ENCODE results near the gene MLKL. TPM values are rescaled to one million over a fixed set of nuclear protein-coding genes. Genes with fewer than 3 reads are reported as not detected.
A peak's percentile ranks its signal among the peaks of the same experiment; 100 is the strongest.

The MLKL gene
- total and polyA plus RNA-seq, 2 of the 13 experiments (the other 11 are each of a cell fraction or from before 2014, with no cell fraction given) = 6.4 to 10.7 TPM

DNA sequence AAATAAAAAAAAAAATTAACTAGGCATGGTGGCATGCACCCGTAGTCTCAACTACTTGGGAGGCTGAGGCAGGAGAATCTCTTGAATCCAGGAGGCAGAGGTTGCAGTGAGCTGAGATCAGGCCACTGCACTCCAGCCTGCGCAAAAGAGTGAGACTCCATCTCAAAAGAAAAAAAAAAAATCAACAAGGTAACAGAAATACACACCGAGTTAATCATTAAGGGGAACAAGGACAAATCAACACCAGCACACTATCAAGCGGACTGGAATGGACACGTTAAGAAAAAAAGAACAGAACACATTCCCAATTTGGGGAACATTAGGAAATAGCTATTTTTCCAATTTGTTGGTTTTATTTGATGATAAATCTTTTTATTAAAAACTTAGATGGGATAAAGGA is 65.4 kb downstream of the MLKL start (continued):
- TF ChIP-seq, protein P1, sequence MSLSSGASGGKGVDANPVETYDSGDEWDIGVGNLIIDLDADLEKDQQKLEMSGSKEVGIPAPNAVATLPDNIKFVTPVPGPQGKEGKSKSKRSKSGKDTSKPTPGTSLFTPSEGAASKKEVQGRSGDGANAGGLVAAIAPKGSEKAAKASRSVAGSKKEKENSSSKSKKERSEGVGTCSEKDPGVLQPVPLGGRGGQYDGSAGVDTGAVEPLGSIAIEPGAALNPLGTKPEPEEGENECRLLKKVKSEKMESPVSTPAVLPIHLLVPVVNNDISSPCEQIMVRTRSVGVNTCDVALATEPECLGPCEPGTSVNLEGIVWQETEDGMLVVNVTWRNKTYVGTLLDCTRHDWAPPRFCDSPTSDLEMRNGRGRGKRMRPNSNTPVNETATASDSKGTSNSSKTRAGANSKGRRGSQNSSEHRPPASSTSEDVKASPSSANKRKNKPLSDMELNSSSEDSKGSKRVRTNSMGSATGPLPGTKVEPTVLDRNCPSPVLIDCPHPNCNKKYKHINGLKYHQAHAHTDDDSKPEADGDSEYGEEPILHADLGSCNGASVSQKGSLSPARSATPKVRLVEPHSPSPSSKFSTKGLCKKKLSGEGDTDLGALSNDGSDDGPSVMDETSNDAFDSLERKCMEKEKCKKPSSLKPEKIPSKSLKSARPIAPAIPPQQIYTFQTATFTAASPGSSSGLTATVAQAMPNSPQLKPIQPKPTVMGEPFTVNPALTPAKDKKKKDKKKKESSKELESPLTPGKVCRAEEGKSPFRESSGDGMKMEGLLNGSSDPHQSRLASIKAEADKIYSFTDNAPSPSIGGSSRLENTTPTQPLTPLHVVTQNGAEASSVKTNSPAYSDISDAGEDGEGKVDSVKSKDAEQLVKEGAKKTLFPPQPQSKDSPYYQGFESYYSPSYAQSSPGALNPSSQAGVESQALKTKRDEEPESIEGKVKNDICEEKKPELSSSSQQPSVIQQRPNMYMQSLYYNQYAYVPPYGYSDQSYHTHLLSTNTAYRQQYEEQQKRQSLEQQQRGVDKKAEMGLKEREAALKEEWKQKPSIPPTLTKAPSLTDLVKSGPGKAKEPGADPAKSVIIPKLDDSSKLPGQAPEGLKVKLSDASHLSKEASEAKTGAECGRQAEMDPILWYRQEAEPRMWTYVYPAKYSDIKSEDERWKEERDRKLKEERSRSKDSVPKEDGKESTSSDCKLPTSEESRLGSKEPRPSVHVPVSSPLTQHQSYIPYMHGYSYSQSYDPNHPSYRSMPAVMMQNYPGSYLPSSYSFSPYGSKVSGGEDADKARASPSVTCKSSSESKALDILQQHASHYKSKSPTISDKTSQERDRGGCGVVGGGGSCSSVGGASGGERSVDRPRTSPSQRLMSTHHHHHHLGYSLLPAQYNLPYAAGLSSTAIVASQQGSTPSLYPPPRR (CRISPR knock-in tag; IDR thresholded peaks at IDR 0.05; ENCODE audit: borderline replicate concordance) = 0 out of 2 replicates have a peak, but pooled peaks have one; percentile 20
- TF ChIP-seq, protein P2, sequence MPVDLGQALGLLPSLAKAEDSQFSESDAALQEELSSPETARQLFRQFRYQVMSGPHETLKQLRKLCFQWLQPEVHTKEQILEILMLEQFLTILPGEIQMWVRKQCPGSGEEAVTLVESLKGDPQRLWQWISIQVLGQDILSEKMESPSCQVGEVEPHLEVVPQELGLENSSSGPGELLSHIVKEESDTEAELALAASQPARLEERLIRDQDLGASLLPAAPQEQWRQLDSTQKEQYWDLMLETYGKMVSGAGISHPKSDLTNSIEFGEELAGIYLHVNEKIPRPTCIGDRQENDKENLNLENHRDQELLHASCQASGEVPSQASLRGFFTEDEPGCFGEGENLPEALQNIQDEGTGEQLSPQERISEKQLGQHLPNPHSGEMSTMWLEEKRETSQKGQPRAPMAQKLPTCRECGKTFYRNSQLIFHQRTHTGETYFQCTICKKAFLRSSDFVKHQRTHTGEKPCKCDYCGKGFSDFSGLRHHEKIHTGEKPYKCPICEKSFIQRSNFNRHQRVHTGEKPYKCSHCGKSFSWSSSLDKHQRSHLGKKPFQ (CRISPR knock-in tag; IDR thresholded peaks at IDR 0.05; ENCODE audit: insufficient replicate concordance) = no peak
- no peak for TF ChIP-seq POGZ (CRISPR knock-in tag; IDR thresholded peaks at IDR 0.05)
- TF ChIP-seq ZNF12 (CRISPR knock-in tag; IDR thresholded peaks at IDR 0.05) = 0 out of 2 replicates have a peak, but pooled peaks have one; percentile 29
- no peak for TF ChIP-seq ZNF775 (CRISPR knock-in tag; IDR thresholded peaks at IDR 0.05; ENCODE audit: borderline replicate concordance)
- no peak for TF ChIP-seq ZBTB42 (CRISPR knock-in tag; IDR thresholded peaks at IDR 0.05)
- TF ChIP-seq ZBTB3 (CRISPR knock-in tag; IDR thresholded peaks at IDR 0.05; ENCODE audit: borderline replicate concordance, low read depth) = no peak
- TF ChIP-seq HNRNPUL1 (IDR thresholded peaks at IDR 0.05; ENCODE audit: low read depth, low read length) = peak; percentile 55; the same call in 1 of the 2 replicates
- no peak for TF ChIP-seq ETV5 (CRISPR knock-in tag; IDR thresholded peaks at IDR 0.05; ENCODE audit: borderline replicate concordance)
- TF ChIP-seq RBM39 (IDR thresholded peaks at IDR 0.05; ENCODE audit: low read depth, low read length, poor library complexity, severe bottlenecking) = no peak
- TF ChIP-seq ZUFSP (CRISPR knock-in tag; IDR thresholded peaks at IDR 0.05; ENCODE audit: borderline replicate concordance) = no peak
- no peak for TF ChIP-seq FIP1L1 (IDR thresholded peaks at IDR 0.05; ENCODE audit: borderline replicate concordance, insufficient read depth, low read depth, low read length)
- TF ChIP-seq, protein P3, sequence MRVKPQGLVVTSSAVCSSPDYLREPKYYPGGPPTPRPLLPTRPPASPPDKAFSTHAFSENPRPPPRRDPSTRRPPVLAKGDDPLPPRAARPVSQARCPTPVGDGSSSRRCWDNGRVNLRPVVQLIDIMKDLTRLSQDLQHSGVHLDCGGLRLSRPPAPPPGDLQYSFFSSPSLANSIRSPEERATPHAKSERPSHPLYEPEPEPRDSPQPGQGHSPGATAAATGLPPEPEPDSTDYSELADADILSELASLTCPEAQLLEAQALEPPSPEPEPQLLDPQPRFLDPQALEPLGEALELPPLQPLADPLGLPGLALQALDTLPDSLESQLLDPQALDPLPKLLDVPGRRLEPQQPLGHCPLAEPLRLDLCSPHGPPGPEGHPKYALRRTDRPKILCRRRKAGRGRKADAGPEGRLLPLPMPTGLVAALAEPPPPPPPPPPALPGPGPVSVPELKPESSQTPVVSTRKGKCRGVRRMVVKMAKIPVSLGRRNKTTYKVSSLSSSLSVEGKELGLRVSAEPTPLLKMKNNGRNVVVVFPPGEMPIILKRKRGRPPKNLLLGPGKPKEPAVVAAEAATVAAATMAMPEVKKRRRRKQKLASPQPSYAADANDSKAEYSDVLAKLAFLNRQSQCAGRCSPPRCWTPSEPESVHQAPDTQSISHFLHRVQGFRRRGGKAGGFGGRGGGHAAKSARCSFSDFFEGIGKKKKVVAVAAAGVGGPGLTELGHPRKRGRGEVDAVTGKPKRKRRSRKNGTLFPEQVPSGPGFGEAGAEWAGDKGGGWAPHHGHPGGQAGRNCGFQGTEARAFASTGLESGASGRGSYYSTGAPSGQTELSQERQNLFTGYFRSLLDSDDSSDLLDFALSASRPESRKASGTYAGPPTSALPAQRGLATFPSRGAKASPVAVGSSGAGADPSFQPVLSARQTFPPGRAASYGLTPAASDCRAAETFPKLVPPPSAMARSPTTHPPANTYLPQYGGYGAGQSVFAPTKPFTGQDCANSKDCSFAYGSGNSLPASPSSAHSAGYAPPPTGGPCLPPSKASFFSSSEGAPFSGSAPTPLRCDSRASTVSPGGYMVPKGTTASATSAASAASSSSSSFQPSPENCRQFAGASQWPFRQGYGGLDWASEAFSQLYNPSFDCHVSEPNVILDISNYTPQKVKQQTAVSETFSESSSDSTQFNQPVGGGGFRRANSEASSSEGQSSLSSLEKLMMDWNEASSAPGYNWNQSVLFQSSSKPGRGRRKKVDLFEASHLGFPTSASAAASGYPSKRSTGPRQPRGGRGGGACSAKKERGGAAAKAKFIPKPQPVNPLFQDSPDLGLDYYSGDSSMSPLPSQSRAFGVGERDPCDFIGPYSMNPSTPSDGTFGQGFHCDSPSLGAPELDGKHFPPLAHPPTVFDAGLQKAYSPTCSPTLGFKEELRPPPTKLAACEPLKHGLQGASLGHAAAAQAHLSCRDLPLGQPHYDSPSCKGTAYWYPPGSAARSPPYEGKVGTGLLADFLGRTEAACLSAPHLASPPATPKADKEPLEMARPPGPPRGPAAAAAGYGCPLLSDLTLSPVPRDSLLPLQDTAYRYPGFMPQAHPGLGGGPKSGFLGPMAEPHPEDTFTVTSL (CRISPR knock-in tag; IDR thresholded peaks at IDR 0.05; ENCODE audit: borderline replicate concordance) = peak; percentile 78; the same call in 1 of the 2 replicates
- no peak for TF ChIP-seq ZNF501 (CRISPR knock-in tag; IDR thresholded peaks at IDR 0.05)
- TF ChIP-seq ZNF451 (CRISPR knock-in tag; IDR thresholded peaks at IDR 0.05) = no peak

All from HepG2 (cell line).